ENCODE measurements around the gene NMNAT2.
A peak's percentile ranks its signal among the peaks of the same experiment; 100 is the strongest.

NMNAT2 gene

DNA sequence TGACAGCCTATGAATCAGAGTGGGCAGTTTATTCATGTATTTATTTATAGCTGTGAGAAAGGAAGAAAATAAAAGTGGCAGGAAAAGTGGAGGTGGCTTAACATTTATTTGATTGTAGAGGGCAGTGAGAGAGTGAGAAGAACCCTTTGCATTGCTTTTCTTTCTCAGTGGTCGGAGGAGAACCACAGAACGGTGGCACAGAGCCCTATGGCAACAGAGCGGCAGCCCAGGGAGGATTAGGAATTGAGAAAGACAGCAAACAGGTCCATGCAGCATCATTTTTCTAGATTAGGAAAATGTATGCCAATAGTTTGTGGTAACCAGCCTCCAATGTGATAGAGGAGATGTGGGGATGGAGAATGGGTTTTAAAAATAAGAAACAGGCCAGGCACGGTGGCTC is 53.1 kb downstream of the NMNAT2 start:
- DNase-seq (ENCODE audit: low read depth), result peak; percentile 16

DNA sequence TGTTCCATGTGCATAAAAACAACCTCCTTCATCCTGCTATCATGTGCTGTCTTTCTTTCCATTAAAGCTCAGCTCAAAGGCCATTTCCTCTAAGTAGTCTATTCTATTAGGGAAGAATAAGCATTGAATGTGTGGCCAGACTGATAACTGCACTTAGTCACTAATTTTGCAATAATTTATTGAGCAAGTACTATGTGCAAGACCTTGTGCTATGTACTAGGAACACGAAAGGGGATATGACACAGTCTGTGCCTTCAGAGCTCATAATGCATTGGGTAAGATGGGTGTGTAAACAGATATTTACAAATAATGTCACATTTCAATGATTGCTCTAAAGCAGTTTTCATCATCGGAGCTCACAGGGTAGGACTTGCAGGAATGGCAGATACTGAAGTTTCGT is 54.2 kb downstream of the NMNAT2 start:
- peak; percentile 86 for DNase-seq (ENCODE audit: low read depth)

DNA sequence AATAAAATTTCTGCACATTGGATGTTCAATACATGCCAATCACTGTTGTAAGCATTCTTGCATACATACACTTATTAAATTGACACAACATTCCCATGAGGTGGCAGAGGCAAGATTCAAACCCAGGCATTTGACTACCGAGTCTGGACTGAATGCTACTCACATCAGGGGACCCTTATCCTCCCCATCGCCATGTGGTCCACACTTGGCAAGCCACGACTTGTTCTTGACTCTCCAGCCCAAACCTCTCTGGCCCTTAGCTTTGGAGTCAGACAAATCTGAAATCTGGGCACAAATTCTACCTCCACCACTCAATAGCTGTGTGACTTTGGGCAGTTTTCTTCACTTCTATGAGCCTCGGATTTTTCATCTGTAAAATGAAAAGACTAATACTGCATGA is 57.1 kb downstream of the NMNAT2 start:
- DNase-seq (ENCODE audit: low read depth), result no peak

DNA sequence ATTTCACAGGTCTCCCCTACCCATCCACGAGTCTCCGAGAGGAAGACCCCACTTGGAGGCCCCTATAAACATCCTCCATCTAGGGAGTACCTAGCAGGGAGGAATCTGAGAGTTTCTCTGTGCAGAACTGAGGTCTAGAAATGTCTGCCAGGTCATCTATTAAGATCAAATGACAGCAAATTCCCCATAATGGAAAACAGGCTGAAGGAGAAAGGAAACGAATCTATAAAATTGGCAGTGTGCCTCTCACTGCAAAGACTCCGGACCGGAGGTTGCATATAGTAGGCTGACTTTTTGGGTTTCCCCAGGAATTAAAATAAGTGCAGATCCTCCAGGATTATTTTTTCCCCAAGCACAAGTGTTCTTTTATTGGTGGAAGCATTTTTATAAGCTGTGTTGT is 57.7 kb downstream of the NMNAT2 start:
- DNase-seq (ENCODE audit: low read depth), result no peak

DNA sequence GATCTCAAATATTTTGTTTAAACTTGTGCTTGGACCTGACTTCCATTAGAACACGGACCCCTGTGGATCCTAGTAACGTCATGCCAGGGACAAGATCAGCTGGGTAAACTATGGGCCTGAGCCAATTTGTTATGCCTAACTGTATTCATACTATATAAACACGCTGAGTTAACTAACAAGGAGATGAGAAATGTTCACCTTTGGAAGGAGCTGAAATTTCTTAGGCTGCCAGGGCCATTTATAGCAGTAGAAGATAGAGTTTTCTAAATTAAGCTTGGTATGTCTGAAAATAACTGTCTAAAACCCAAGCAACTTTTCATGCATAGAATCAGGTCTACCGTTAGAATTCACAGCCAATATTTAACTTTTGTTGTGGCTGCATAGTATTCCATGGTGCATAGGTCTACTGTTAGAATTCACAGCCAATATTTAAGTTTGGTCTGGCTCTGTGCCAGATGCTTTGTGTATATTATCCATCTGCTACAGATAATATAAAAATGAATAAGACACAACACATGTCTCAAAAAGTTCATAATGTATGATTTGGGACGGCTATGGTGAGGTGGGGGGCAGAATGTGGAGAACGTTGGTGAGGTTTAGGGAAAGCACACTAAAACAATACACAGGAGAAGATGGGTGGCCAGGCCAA is 61.5 kb downstream of the NMNAT2 start:
- DNase-seq (ENCODE audit: low read depth), result no peak

DNA sequence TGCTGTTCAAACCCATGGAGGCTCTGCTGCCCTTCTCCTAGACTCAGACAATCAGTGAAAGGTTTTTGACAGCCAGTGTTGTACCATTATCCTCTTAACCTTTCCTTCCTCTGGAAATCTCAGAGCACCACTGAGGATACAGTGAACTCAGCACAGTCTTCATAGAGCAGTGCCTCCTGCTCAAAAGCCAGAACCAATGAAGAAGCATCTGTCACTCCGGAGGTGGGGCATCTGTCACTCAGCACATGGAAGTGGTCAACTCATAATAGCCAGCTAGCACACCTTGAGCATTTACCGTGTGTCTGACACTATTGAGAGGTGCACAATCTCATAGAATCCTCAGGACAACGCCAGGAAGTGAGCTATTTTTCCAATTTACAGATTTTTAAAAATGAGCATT is 62.4 kb downstream of the NMNAT2 start:
- no peak for DNase-seq (ENCODE audit: low read depth)

DNA sequence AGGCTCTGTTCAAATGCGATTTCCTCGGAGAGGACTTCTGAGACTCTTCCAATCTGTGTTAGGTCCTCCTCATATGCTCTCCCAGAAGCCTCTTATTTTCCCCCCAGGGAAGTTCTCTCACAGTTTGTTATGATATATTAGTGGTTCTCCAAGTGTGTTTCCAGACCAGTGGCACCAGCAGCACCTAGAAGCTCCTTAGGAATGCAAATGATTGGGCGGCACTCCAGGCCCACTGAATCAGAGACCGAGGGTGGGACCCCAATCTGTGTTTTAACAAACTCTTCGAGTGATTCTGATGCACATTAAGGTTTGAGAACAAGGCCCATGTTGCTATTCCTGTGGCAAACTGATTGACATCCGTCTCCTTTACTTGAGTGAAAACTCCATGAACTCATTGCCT is 63.0 kb downstream of the NMNAT2 start:
- no peak for DNase-seq (ENCODE audit: low read depth)

DNA sequence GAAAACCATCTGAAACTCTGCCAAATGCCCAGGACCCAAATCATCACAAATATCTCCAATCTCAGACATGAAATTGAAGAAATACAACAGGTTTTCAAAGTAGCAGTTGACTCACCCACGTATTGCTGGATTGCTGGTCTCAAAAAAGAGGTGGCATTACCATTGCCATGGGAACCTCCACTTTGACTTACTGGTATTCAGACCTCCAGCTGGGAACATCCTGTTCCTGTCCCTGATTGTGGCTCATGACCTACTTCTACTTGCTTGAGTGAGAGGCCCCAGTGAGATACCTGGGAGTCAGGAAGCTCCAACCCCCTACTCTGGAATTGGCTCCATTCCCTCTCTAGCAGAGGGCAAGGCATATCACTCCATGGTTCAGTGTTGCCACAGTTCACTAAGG is 64.6 kb downstream of the NMNAT2 start:
- DNase-seq (ENCODE audit: low read depth), result peak; percentile 26

DNA sequence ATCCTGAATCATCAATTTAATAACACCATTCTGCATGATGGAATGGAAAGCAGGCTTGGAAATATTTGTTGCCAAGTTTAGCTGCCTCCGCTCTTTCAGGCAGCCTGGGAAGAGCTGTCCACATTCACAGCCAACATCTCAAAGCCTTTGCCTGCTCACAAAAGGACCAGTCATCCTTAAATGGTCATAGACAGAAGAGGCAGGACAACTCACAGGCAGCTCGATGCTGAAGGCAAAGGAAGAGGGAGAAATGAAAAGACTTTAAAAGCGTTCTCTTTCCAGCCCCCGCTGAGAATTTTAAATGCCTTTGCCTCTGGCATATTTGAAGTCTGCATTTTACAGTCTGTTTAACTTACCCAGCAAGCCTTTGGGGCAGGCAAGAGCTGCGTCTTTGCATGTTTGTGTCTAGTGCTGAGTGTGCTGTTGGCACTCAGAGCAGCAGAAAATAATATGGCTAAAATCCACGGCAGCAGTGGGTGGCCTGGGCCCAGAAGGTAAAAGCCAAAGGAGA is 68.9 kb downstream of the NMNAT2 start:
- DNase-seq (ENCODE audit: low read depth), result peak; percentile 19

DNA sequence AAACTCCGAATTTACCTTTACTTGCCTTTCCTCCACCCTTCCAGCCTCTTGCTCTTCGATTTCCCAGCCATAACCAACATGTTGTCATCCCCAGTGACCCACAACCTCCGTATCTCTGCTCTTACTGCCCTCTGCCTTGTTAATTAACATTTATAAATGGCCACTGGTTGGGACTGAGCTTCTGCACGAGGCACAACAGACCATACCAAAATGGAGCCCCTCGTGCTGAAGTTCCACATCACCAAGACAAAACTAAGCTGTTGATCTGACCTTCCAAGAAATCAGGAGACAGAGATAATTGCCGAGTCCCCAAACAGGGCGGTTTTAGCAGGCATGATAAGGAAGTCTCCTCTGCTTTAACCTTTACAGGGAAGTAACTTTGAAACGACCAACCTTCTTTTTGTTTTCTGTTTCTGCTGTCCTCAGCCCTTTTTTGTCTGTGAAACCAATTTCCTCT is 71.9 kb downstream of the NMNAT2 start:
- no peak for DNase-seq (ENCODE audit: low read depth)

DNA sequence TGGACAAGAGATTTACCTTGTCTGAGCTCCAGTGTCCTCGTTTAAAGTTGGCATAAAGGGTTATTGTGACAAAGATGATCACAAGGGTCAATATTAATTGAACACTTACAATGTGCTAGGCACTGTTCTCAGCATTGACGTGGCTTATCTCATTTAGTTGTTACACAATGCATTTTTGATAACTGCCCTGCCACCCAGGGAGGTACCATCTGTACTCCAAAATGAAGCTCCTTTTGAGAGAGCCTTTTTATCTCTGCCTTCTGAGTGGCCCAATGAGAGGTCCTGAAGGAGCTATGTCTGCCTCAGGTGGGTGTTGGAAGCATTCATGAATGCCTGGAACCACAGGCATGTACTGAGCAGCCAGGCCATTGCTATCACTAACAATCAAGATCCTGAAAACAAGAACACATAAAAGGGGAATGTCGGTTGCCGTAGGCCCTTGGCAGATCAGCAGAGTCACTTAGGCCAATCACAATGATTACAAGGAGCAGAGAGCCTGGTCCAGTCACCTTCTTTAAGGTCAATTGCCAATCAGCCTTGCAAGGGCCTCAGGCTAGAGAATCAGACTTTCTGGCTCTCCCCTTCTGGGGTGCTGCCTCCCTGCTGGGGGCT is 78.5 kb downstream of the NMNAT2 start:
- DNase-seq (ENCODE audit: low read depth), result no peak

DNA sequence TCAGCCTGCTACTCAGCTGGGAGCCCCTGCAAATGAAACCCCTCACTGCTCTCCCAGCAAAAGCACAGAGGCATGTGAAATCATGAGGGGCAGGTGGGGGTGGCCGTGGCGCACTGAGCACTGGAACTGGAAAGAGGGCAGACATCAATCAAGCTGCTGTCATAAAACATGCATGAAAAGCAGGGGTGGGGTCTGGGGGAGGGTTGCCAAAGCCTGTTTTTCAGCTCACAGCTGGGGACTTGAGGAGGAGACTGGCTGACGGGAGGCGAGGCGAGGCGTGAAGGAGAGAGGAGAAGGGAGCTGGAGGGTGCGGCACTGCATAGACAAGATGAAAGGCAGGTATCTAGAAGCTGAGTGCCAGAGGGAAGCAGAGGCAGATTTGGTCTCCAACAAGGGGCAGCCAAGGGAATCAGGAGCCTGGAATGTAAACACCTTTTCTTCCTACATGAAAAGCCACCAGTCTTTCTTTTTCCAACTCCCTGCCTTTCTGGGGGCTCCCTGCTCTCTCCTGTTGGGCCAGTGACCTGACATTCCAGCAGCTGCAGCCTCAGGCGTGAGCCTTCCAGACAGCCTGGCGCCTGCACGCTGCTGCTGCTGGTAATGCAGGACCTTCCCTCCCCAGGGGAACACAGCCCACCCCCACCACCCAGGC is 87.0 kb downstream of the NMNAT2 start:
- no peak for DNase-seq (ENCODE audit: low read depth)

DNA sequence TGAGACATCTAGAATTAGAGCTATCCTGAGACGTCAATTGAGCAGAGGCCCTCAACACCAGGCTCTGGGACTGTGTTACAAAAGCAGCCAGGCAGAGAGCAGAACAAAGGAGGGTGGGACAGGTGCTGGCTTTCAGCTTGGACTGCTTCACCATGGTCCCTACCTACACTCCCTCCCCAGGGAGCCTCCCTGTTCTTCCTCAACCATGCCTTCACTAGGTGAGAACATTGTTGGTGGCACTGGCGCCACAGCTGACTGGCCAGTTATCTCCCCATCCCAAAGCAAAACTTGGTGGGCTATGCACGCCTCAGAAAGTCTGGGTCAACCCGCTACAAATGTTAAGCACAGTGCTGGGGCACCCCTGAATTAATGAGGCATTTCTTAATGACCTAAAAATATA is 87.8 kb downstream of the NMNAT2 start:
- DNase-seq (ENCODE audit: low read depth), result no peak

DNA sequence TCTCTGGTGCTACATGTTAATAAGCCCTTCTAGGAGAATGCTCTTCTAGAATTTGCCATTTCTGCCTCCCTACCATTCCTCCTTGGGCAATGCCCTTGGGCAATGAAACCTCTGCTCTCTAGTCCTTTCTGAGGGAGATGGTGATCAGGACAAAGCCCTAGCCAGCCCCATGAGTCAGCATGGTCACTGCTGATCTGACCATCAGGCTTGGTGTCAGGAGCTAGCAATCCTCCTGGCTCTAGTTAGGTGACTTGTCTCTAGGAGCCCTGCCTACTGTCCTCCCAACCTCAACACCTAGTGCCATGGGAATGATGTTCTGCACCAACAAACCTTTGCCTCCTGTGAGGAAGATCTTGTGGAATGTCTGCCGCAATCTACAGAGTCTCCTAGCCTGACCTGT is 89.8 kb downstream of the NMNAT2 start:
- DNase-seq (ENCODE audit: low read depth), result no peak

DNA sequence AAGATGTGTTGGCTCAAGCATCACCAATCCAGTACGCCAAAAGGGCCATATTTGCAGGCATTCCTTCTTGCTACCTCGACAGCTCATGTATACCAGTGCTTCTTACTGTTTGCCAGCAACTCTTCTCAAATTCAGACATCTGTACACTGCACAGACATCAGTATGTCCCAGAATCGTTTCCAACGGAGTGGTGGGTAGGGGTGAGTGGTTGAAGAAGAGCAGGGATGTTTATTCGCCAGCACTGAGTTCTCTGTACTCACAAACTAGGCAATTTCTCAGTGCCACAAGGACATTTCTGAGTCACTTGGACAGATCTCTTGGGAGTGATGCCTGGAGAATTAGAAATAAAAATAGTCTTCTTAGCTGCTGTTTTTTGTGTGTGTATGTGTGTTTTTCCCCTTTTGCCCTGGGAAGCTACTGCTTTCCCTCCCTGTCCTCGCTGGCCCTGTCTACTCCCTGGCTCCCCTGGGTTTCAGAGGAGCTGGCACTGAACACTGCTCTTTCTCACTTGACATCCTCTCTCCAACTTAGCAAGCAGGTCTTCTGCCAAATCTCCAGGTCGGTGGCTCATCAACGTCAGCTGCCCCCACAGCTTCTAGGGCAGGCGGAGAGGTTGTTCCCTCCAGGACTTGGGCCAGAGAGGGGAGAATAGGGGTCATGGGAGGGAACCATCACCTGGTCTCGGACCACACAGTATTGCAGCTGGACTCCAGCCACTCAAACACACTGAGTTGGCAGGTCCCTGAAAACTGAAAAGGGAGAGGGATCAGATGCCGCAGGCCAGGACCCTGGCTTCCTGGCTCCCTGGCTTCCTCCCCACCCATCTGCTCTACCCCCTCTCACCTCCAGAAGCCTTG is 90.5 kb downstream of the NMNAT2 start:
- peak; percentile 21 for DNase-seq (ENCODE audit: low read depth)

DNA sequence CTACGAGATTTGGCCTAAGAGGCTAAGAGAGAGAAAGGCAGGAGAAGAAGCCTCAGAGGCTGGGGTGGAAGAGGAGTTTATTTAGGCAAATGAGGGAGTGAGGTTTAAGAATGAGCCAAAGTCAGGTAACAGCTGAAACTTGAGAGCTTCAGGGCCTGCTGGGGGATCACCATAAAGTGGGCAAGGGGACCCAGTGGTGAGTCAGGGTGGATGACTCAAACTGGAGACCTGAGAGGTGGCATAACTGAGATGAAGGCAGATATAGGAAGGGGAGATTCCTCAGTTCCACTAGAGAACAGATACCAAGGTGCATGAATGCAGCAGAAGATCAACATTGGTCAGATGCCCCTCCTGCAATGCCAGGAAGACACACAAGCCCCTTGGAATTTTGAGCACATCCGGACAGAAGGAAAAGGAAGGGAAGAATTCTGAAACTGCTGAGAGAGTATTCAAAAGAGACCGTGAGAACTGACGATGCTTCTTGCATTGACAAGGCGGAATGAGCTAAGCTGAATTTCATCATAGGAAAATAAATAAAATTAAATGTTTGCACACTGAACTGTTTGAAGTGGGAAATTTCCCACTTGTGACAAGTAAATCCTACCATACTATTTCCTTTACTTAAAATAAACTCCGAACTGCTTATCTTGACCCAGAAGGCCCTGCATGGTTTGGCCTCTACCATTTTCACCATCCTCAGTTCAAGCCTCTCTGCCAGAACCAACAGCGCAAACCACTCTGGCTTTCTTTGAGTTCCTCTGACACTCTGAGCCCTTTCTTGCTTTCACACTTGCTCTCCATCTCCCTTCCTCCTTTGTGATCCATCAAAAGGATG is 94.1 kb downstream of the NMNAT2 start:
- peak; percentile 39 for DNase-seq (ENCODE audit: low read depth)

DNA sequence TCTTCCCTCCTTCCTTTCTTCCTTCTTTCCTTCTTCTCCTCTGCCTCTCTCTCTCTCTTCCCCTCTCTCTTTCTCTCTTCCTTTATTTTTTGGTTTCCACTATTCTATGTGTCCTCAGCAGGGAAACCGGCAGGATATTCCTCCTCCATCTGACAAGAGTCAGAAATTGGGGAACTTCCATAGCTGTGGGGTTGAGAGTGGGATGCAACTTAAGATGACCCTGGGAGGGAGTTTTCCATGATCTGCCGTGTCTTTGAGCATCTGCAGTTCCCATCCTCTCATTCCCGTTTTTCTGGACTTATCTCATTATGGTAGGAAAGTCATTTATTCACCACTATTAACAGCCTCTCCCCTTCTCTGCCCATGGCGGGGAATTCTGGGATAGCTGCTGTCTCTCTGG is 98.6 kb downstream of the NMNAT2 start:
- DNase-seq (ENCODE audit: low read depth), result no peak

DNA sequence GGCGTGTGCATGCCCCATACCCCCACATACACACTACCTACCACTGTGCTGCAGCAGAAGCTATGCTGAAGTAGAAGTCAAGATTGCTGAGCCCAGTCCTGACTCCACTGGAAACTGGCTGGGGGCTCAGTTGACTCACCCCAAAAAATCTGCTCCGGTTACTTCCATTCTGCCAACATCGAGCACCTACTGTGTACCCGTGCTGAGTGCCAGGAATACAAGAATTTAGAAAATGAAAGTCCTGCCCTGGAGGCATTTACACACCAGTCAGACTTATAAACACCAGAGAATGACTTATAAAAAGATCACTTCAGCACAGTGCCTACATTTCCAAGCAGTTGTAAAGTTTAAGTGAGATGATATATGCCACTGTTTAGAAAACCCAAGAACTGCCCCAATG is 99.1 kb downstream of the NMNAT2 start:
- DNase-seq (ENCODE audit: low read depth), result no peak

DNA sequence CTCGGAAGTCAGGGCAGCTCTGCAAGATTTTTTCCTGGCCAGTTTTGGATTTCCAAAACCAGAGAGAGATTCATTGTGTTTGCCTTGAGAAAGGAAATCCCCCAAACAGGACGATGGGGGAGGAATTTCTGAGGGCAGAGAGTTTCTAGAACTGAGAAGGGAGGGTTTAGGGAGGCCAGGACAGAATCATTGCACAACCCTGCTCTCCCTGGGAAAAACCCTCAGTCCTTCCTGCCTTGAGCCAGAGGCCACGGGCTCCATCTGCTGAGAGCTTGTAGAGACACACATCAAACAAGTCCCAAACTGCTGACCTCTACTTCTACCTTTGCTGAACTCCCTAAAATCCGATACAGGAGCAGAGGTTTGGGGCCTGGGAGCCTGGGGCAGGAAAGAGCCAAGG is 99.7 kb downstream of the NMNAT2 start:
- peak; percentile 95 for DNase-seq (ENCODE audit: low read depth)

DNA sequence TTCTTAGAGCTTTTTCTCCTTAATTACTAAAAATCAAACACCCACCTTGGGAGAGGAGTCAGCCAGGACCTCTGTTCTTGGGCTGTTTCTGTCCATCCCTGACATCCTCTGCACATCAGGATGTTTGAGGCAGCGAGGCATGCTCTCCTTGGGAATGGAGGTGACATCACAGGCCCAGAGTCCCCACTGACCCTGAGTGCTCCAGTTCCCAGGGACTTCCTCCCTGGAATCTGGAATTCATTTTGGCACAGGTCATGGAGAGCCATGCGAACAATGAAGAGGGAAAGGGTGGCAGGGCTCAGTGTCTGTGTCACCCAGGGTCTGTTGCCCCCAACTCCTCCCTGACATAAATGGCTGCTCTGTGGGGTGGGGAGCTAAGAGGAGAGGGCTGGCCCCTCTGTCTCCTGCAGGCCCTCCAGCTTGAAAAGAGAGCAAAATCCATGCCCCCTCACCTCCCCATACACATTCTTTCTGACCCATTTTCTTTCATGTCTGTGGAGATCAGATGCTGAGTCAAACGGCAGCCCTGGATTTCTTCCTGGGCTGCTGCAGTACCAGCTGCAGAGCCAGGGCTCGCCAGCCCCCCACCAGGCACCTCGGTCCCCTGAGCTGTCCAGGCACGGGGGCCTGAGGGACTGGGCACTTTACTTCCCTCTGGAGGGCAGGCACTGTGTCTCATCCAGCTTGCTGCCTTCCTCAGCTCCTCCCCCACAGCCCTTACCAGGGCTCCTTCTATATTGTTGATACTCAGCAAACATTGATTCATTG is 102.0 kb downstream of the NMNAT2 start:
- no peak for DNase-seq (ENCODE audit: low read depth)

DNA sequence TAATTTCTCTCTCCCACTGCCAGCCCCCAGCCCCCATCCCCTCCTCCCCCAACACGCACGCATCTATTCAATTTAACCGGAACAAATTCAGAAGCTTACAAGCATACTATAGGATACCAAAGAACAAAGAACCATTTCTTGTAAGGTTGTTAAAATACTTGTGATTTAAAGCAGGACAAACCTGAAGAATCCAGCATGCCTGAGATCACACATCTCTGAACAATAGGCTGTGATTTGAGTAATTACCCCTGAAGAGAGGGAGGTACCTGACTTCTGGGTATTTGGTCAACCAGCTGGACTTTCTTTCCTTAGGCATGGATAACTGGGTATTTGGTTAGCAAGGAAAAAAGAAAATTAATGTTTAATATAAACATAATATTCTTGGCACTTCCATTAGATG is 105.1 kb downstream of the NMNAT2 start:
- DNase-seq (ENCODE audit: low read depth), result no peak
